Measurements from ENCODE around the gene PLEKHA7. TPM values are rescaled to one million over a fixed set of nuclear protein-coding genes. Genes with fewer than 3 reads are reported as not detected.

The PLEKHA7 gene
- total and polyA plus RNA-seq, 2 of the 4 experiments (the other 2 are of a cell fraction): 0.12 TPM; not detected in 1

DNA sequence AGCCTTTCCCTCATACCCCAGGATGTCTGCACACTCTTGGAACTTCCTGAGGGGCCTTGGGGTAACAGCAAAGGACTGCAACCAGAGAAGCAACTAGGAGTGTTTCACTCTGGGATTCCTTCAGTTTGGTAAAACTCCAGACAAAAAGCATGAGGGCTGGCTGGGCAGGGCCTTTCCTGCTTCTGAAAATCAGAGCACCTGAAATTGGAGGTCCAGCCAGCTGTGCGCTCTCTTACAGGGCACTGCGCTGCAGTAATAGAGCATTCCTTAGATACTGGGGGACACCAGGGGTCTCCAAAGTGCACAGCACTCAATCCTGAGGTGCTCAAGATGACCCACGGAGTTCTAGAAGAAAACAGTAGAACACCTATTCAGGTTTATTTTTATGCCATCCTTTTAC lies 49.7 kb downstream of the PLEKHA7 start:
- no TSS peak for BruUV-seq (replicated peaks)
- ATAC-seq (ENCODE audit: low read depth): no peak

More for the DNA sequence above, 49.7 kb downstream of the PLEKHA7 start:
- CTCF ChIA-PET: no interaction called here
- dilution Hi-C loops (cut with HindIII; ENCODE audit: low sequenced_read_pairs, unreplicated experiment): no loop called here
- H2BK15ac ChIP-seq (ENCODE audit: low read depth, low read length): no peak overlapping the region
- H3K9me3 ChIP-seq (ENCODE audit: control insufficient read depth, insufficient read depth, low read length): no peaks in the 10 kb centered on the region
- no peak overlapping the region for H3K56ac ChIP-seq (ENCODE audit: extremely low read depth, insufficient read depth, low read length)
- no peak overlapping the region for H4K91ac ChIP-seq (ENCODE audit: insufficient read depth, low read depth, low read length)
- H3K4ac ChIP-seq (ENCODE audit: low read depth, low read length): no peak overlapping the region
- H4K20me1 ChIP-seq (ENCODE audit: insufficient read depth, low read length): no peaks in the 10 kb centered on the region
- H3K18ac ChIP-seq (ENCODE audit: low read depth, low read length): no peak overlapping the region
- H3K9me1 ChIP-seq (ENCODE audit: insufficient read depth, low read length): no peaks in the 10 kb centered on the region
- no peak overlapping the region for H2BK20ac ChIP-seq (ENCODE audit: low read depth, low read length)
- no peak for DNase-seq
- H2BK5ac ChIP-seq (ENCODE audit: low read depth, low read length, poor library complexity, severe bottlenecking): no peak overlapping the region
- no peak overlapping the region for H3K27ac ChIP-seq (ENCODE audit: insufficient read depth, low read length)
- H3K27me3 ChIP-seq (ENCODE audit: control insufficient read depth, insufficient read depth, low read length): peaks cover 4% of the 10 kb centered on the region; the same call in 1 of the 2 replicates
- no peaks in the 10 kb centered on the region for H3K4me1 ChIP-seq (ENCODE audit: control insufficient read depth, insufficient read depth, low read length)
- POLR2A ChIA-PET (ENCODE audit: unreplicated experiment): no interaction called here
- no peak overlapping the region for H3K4me2 ChIP-seq (ENCODE audit: low read depth, low read length)
- TF ChIP-seq CEBPB (IDR thresholded peaks at IDR 0.05; ENCODE audit: low read depth, low read length) (no peak), NFE2L2 (IDR thresholded peaks at IDR 0.05; ENCODE audit: low read depth, low read length) (no peak), BHLHE40 (IDR thresholded peaks at IDR 0.05; ENCODE audit: low read depth, low read length) (no peak)
- TF ChIP-seq, protein P1, sequence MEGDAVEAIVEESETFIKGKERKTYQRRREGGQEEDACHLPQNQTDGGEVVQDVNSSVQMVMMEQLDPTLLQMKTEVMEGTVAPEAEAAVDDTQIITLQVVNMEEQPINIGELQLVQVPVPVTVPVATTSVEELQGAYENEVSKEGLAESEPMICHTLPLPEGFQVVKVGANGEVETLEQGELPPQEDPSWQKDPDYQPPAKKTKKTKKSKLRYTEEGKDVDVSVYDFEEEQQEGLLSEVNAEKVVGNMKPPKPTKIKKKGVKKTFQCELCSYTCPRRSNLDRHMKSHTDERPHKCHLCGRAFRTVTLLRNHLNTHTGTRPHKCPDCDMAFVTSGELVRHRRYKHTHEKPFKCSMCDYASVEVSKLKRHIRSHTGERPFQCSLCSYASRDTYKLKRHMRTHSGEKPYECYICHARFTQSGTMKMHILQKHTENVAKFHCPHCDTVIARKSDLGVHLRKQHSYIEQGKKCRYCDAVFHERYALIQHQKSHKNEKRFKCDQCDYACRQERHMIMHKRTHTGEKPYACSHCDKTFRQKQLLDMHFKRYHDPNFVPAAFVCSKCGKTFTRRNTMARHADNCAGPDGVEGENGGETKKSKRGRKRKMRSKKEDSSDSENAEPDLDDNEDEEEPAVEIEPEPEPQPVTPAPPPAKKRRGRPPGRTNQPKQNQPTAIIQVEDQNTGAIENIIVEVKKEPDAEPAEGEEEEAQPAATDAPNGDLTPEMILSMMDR (conservative IDR thresholded peaks at IDR 0.05; ENCODE audit: low read depth, low read length): no peak
- no peak overlapping the region for H2AK9ac ChIP-seq (replicated peaks; ENCODE audit: low read depth, low read length, poor library complexity)
- no peak overlapping the region for H2AK5ac ChIP-seq (ENCODE audit: low read depth, low read length)
- H2AFZ ChIP-seq (replicated peaks; ENCODE audit: low read length, poor library complexity): no peak overlapping the region
- no peaks in the 10 kb centered on the region for H3K36me3 ChIP-seq (ENCODE audit: control insufficient read depth, insufficient read depth, low read length)
- no peak overlapping the region for H3K23ac ChIP-seq (ENCODE audit: low read depth, low read length)
- in situ Hi-C loops (cut with MboI; ENCODE audit: low sequenced_read_pairs): no loop called here
- no peak overlapping the region for H3K9ac ChIP-seq (ENCODE audit: low read depth, low read length)
- no peak overlapping the region for H3K14ac ChIP-seq (replicated peaks; ENCODE audit: low read depth, low read length)
- 80% methylated on average over 2 of the region's 3 CpGs; no CpG with 5 or more reads in 1 of the 2 experiments for WGBS, 2 experiments (ENCODE audit: extremely low coverage in 2 of 2, insufficient read length in 1 of 2)
- no peak overlapping the region for H4K8ac ChIP-seq (ENCODE audit: low read depth in 2 of 2, low read length in 2 of 2)
- H3K4me3 ChIP-seq (ENCODE audit: insufficient read depth, low read depth, low read length): no peak overlapping the region
- intact Hi-C loops (cut with micrococcal nuclease): no loop called here
- no peaks in the 10 kb centered on the region for H3K79me1 ChIP-seq (ENCODE audit: low read depth in 1 of 2, low read length in 2 of 2)
- no peak overlapping the region for H2BK120ac ChIP-seq (ENCODE audit: low read depth, low read length)
- H4K5ac ChIP-seq (ENCODE audit: low read depth, low read length): no peak overlapping the region
